ENCODE results near the gene AKAP14. TPM values are rescaled to one million over a fixed set of nuclear protein-coding genes. Genes with fewer than 3 reads are reported as not detected.
A peak's percentile ranks its signal among the peaks of the same experiment; 100 is the strongest.
"Not testable (repeated sequence)": the region's sequence is repeated elsewhere in the genome, so short reads cannot be mapped to it uniquely, and the experiment has no call there.

The AKAP14 gene
- total and polyA plus RNA-seq, 2 experiments from 2014 or later, result 2.5 to 3.3 TPM

- no peaks in the 10 kb centered on the region for H3K36me3 ChIP-seq (ENCODE audit: insufficient read depth)
- H3K27ac ChIP-seq (ENCODE audit: low read depth), result no peak overlapping the region
- no peaks in the 10 kb centered on the region for H3K4me1 ChIP-seq (ENCODE audit: insufficient read depth)
- H3F3A ChIP-seq (replicated peaks; ENCODE audit: low read depth), result no peaks in the 10 kb centered on the region
- no peaks in the 10 kb centered on the region for H4K20me1 ChIP-seq (replicated peaks; ENCODE audit: insufficient read depth)
- ATAC-seq, result peak; percentile 97
- Mint-ChIP-seq H3K36me3 (ENCODE audit: low read depth) (no peaks in the 10 kb centered on the region), H3K4me1 (no peaks in the 10 kb centered on the region), H3K27me3 (ENCODE audit: insufficient read depth, low read depth, poor library complexity) (peaks cover 2% of the 10 kb centered on the region), H3K9me3 (no peaks in the 10 kb centered on the region), H3K4me3 (peak overlapping the region; percentile 65), H3K27ac (no peak overlapping the region)
- TF ChIP-seq ETS1 (IDR thresholded peaks at IDR 0.05) (no peak), CTCF (conservative IDR thresholded peaks at IDR 0.05; ENCODE audit: low read depth in 2 of 2) (peak; percentile 61 to 74)
- H3K9me2 ChIP-seq (ENCODE audit: insufficient read depth), result no peaks in the 10 kb centered on the region
- H3K79me2 ChIP-seq (replicated peaks; ENCODE audit: insufficient read depth), result no peaks in the 10 kb centered on the region
- H3K27me3 ChIP-seq (ENCODE audit: insufficient read depth), result no peaks in the 10 kb centered on the region
- H3K4me3 ChIP-seq, result peak overlapping the region; percentile 69
- H3K4me2 ChIP-seq, result peak overlapping the region; percentile 80
- H2AFZ ChIP-seq, result peak overlapping the region; percentile 91
- DNase-seq (ENCODE audit: low spot score), result peak; percentile 89
Measured at GRCh38 chrX:119887721-119888425, 7.8 kb upstream of the AKAP14 start.

GRCh38 chrX:119890626-119891025 is 5.1 kb upstream of the AKAP14 start:
- H4K20me1 ChIP-seq (replicated peaks; ENCODE audit: insufficient read depth); ATAC-seq: not testable (repeated sequence)

GRCh38 chrX:119891961-119892692 is 3.6 kb upstream of the AKAP14 start:
- not testable (repeated sequence) for H3K27me3 ChIP-seq (ENCODE audit: insufficient read depth); H3K4me3 ChIP-seq; H3K36me3 Mint-ChIP-seq (ENCODE audit: low read depth); H3K9me3 Mint-ChIP-seq; H3K4me3 Mint-ChIP-seq; H3K27me3 Mint-ChIP-seq (ENCODE audit: insufficient read depth, low read depth, poor library complexity); H3K4me1 Mint-ChIP-seq; H3F3A ChIP-seq (replicated peaks; ENCODE audit: low read depth); H3K27ac Mint-ChIP-seq; DNase-seq (ENCODE audit: low spot score); H3K27ac ChIP-seq (ENCODE audit: low read depth); H3K4me1 ChIP-seq (ENCODE audit: insufficient read depth); ATAC-seq; H3K36me3 ChIP-seq (ENCODE audit: insufficient read depth); H3K9me2 ChIP-seq (ENCODE audit: insufficient read depth); H3K4me2 ChIP-seq; H2AFZ ChIP-seq; H3K79me2 ChIP-seq (replicated peaks; ENCODE audit: insufficient read depth); H4K20me1 ChIP-seq (replicated peaks; ENCODE audit: insufficient read depth)

More at GRCh38 chrX:119890626-119891025, 5.1 kb upstream of the AKAP14 start:
- not testable (repeated sequence) for H3K79me2 ChIP-seq (replicated peaks; ENCODE audit: insufficient read depth); H3K9me3 Mint-ChIP-seq; DNase-seq (ENCODE audit: low spot score); H3K27me3 Mint-ChIP-seq (ENCODE audit: insufficient read depth, low read depth, poor library complexity); H3K4me1 Mint-ChIP-seq; H3K36me3 Mint-ChIP-seq (ENCODE audit: low read depth); H3K4me3 Mint-ChIP-seq; H3K4me2 ChIP-seq; H3K27ac ChIP-seq (ENCODE audit: low read depth); H3K27ac Mint-ChIP-seq; H3K27me3 ChIP-seq (ENCODE audit: insufficient read depth); H3K36me3 ChIP-seq (ENCODE audit: insufficient read depth); H3K4me1 ChIP-seq (ENCODE audit: insufficient read depth); H3F3A ChIP-seq (replicated peaks; ENCODE audit: low read depth); H2AFZ ChIP-seq; H3K4me3 ChIP-seq; H3K9me2 ChIP-seq (ENCODE audit: insufficient read depth)
